HepG2 (cell line): Measurements from ENCODE around the gene CDC42EP1. TPM values are rescaled to one million over a fixed set of nuclear protein-coding genes. Genes with fewer than 3 reads are reported as not detected.

Experiments
- ATRX ChIP-seq: sonication (generic); formaldehyde crosslinking; IDR thresholded peaks from 2 replicates; pipeline ENCODE4 v1.4.0; 2020; ENCODE audit warnings: missing genetic modification reagents, borderline replicate concordance
- EHMT2 ChIP-seq: fragments of 200-600 bp; sonication (generic); IDR thresholded peaks from 2 replicates; pipeline ENCODE4 v1.7.0; 2017; ENCODE audit warnings: antibody characterized with exemption, low read depth, low read length, borderline replicate concordance
- ETV6 ChIP-seq: sonication (generic); formaldehyde crosslinking; conservative IDR thresholded peaks from 2 replicates; pipeline ENCODE4 v1.4.0; 2020; ENCODE audit warnings: missing genetic modification reagents
- GZF1 ChIP-seq: sonication (generic); formaldehyde crosslinking; IDR thresholded peaks from 2 replicates; pipeline ENCODE4 v1.5.1; 2020; ENCODE audit warnings: mild to moderate bottlenecking, missing genetic modification reagents
- HES4 ChIP-seq: sonication (generic); formaldehyde crosslinking; IDR thresholded peaks from 2 replicates; pipeline ENCODE4 v1.9.0; 2021; ENCODE audit warnings: mild to moderate bottlenecking, missing genetic modification reagents, borderline replicate concordance
- HMG20A ChIP-seq: IDR thresholded peaks from 2 replicates; pipeline ENCODE4 v1.6.1; 2016; ENCODE audit warnings: borderline replicate concordance
- HOXA9 ChIP-seq: sonication (generic); formaldehyde crosslinking; IDR thresholded peaks from 2 replicates; pipeline ENCODE4 v1.8.1; 2022; ENCODE audit warnings: missing genetic modification reagents, mild to moderate bottlenecking, moderate library complexity, borderline replicate concordance
- IKZF4 ChIP-seq: sonication (generic); formaldehyde crosslinking; IDR thresholded peaks from 2 replicates; pipeline ENCODE4 v1.5.1; 2020; ENCODE audit warnings: borderline replicate concordance, mild to moderate bottlenecking, low read depth, missing genetic modification reagents; ENCODE audit errors: not compliant biosample characterization
- KLF6 ChIP-seq: IDR thresholded peaks from 2 replicates; pipeline ENCODE4 v1.8.0; 2016; ENCODE audit warnings: missing biosample characterization, missing genetic modification reagents
- MED13 ChIP-seq: sonication (generic); formaldehyde crosslinking; IDR thresholded peaks from 2 replicates; pipeline ENCODE4 v1.5.0; 2020; ENCODE audit warnings: missing genetic modification reagents
- NFYB ChIP-seq: sonication (generic); formaldehyde crosslinking; IDR thresholded peaks from 2 replicates; pipeline ENCODE4 v1.4.0; 2020; ENCODE audit warnings: missing genetic modification reagents
- NPAS2 ChIP-seq: sonication (generic); formaldehyde crosslinking; IDR thresholded peaks from 2 replicates; pipeline ENCODE4 v1.8.0; 2022; ENCODE audit warnings: mild to moderate bottlenecking, missing genetic modification reagents, borderline replicate concordance
- NR0B2 ChIP-seq: sonication (generic); formaldehyde crosslinking; IDR thresholded peaks from 2 replicates; pipeline ENCODE4 v1.4.0; 2020; ENCODE audit warnings: mild to moderate bottlenecking, missing genetic modification reagents
- POGK ChIP-seq: sonication (generic); formaldehyde crosslinking; conservative IDR thresholded peaks from 2 replicates; pipeline ENCODE4 v1.8.0; 2022; ENCODE audit warnings: mild to moderate bottlenecking, moderate library complexity, missing genetic modification reagents
- RARA ChIP-seq: IDR thresholded peaks from 2 replicates; pipeline ENCODE4 v1.6.1; 2016; ENCODE audit warnings: missing genetic modification reagents, missing compliant biosample characterization
- SP140L ChIP-seq: sonication (generic); formaldehyde crosslinking; IDR thresholded peaks from 2 replicates; pipeline ENCODE4 v1.4.0; 2020; ENCODE audit warnings: missing genetic modification reagents, borderline replicate concordance
- YY1 ChIP-seq: IDR thresholded peaks from 2 replicates; pipeline ENCODE4 v1.6.1; 2011; ENCODE audit warnings: low read length, low read depth, moderate library complexity, mild to moderate bottlenecking; ENCODE audit not compliant: insufficient read depth, insufficient replicate concordance
- ZBTB7A ChIP-seq: sonication (generic); formaldehyde crosslinking; IDR thresholded peaks from 2 replicates; pipeline ENCODE4 v1.8.0; 2022; ENCODE audit warnings: mild to moderate bottlenecking, missing genetic modification reagents
- ZNF207 ChIP-seq: fragments of 450-650 bp; IDR thresholded peaks from 2 replicates; pipeline ENCODE4 v1.6.1; 2016; ENCODE audit warnings: antibody characterized with exemption, borderline replicate concordance
- ZNF576 ChIP-seq: sonication (generic); formaldehyde crosslinking; IDR thresholded peaks from 2 replicates; pipeline ENCODE4 v1.4.0; 2020; ENCODE audit warnings: mild to moderate bottlenecking, missing genetic modification reagents
- ZNF607 ChIP-seq: sonication (generic); formaldehyde crosslinking; IDR thresholded peaks from 2 replicates; pipeline ENCODE4 v1.5.1; 2020; ENCODE audit warnings: missing genetic modification reagents, mild to moderate bottlenecking, borderline replicate concordance
- ZNF678 ChIP-seq: sonication (generic); formaldehyde crosslinking; IDR thresholded peaks from 2 replicates; pipeline ENCODE4 v1.4.0; 2020; ENCODE audit warnings: mild to moderate bottlenecking, missing genetic modification reagents
- polyA plus RNA-seq, 8 experiments: library from polyadenylated mRNA; depleted of rRNA in 3 of 8; stranded (reverse) in 7 of 8; unstranded in 1 of 8; fragments of >200 nt; fragmentation: Illumina TruSeq in 4 of 8; extraction: Trizol in 4 of 8; gene quantifications; 2 replicates each; pipeline versions ENCODE4 v1.2.1 to v1.2.3, GENCODE V29; 2011 to 2016; ENCODE audit warnings: low read depth in 4 of 8, missing spikeins in 1 of 8, mixed read lengths in 1 of 8; ENCODE audit not compliant: insufficient read depth in 1 of 8
- total RNA-seq, 5 experiments: library from RNA; depleted of rRNA; stranded (reverse); fragments of >200 nt; fragmentation: Illumina TruSeq; extraction: Trizol; gene quantifications; 2 replicates each; pipeline ENCODE4 v1.2.3, GENCODE V29; 2016; ENCODE audit warnings: low read depth in 1 of 5
- TF ChIP-seq, protein P1 (sequence below): sonication (generic); formaldehyde crosslinking; IDR thresholded peaks from 2 replicates; pipeline ENCODE4 v1.4.0; 2020; ENCODE audit warnings: missing genetic modification reagents, borderline replicate concordance
- TF ChIP-seq, protein P2 (sequence below): sonication (generic); formaldehyde crosslinking; IDR thresholded peaks from 2 replicates; pipeline ENCODE4 v1.8.1; 2023; ENCODE audit warnings: mild to moderate bottlenecking, missing genetic modification reagents

CDC42EP1 gene
- total and polyA plus RNA-seq, 2 of the 13 experiments (the other 11 are each of a cell fraction or from before 2014, with no cell fraction given): 17.1 to 29.5 TPM

GRCh38 chr22:37538590-37539357 lies 21.5 kb upstream of the CDC42EP1 start (continued):
- TF ChIP-seq POGK (CRISPR knock-in tag) (0 out of 2 replicates have a peak, but pooled peaks have one; percentile 63), HES4 (CRISPR knock-in tag) (0 out of 2 replicates have a peak, but pooled peaks have one; percentile 45), NFYB (CRISPR knock-in tag) (no peak), RARA (CRISPR knock-in tag) (no peak), EHMT2 (no peak), NR0B2 (no peak), GZF1 (CRISPR knock-in tag) (no peak), HMG20A (CRISPR knock-in tag) (no peak), ZBTB7A (CRISPR knock-in tag) (no peak), ETV6 (CRISPR knock-in tag) (no peak), SP140L (CRISPR knock-in tag) (no peak), MED13 (CRISPR knock-in tag) (no peak), ZNF576 (CRISPR knock-in tag) (no peak), ZNF207 (no peak), ZNF678 (0 out of 2 replicates have a peak, but pooled peaks have one; percentile 49), IKZF4 (CRISPR knock-in tag) (no peak), ATRX (CRISPR knock-in tag) (no peak), NPAS2 (no peak), YY1 (peak; percentile 65), KLF6 (CRISPR knock-in tag) (0 out of 2 replicates have a peak, but pooled peaks have one; percentile 38), HOXA9 (no peak), ZNF607 (CRISPR knock-in tag) (no peak)
- TF ChIP-seq, protein P1, sequence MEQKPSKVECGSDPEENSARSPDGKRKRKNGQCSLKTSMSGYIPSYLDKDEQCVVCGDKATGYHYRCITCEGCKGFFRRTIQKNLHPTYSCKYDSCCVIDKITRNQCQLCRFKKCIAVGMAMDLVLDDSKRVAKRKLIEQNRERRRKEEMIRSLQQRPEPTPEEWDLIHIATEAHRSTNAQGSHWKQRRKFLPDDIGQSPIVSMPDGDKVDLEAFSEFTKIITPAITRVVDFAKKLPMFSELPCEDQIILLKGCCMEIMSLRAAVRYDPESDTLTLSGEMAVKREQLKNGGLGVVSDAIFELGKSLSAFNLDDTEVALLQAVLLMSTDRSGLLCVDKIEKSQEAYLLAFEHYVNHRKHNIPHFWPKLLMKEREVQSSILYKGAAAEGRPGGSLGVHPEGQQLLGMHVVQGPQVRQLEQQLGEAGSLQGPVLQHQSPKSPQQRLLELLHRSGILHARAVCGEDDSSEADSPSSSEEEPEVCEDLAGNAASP (CRISPR knock-in tag): peak; percentile 59; the same call in 1 of the 2 replicates
- TF ChIP-seq, protein P2, sequence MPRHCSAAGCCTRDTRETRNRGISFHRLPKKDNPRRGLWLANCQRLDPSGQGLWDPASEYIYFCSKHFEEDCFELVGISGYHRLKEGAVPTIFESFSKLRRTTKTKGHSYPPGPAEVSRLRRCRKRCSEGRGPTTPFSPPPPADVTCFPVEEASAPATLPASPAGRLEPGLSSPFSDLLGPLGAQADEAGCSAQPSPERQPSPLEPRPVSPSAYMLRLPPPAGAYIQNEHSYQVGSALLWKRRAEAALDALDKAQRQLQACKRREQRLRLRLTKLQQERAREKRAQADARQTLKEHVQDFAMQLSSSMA (CRISPR knock-in tag): no peak
